Measurements from ENCODE around the gene RFNG. TPM values are rescaled to one million over a fixed set of nuclear protein-coding genes. Genes with fewer than 3 reads are reported as not detected.
A peak's percentile ranks its signal among the peaks of the same experiment; 100 is the strongest.

Gene RFNG
- total and polyA plus RNA-seq, 2 of the 13 experiments (the other 11 are each of a cell fraction or from before 2014, with no cell fraction given), result 61.4 to 64.0 TPM

GRCh38 chr17:82015311-82015971 lies 36.2 kb downstream of the RFNG start (continued):
- TF ChIP-seq ZBTB40 (IDR thresholded peaks at IDR 0.05), result no peak
- peak; percentile 28; the same call in 1 of the 2 replicates for TF ChIP-seq ZBTB40 (CRISPR knock-in tag; IDR thresholded peaks at IDR 0.05)
- no peak for TF ChIP-seq NFKB2 (CRISPR knock-in tag; IDR thresholded peaks at IDR 0.05; ENCODE audit: borderline replicate concordance)
- no peak for TF ChIP-seq MATR3 (CRISPR knock-in tag; IDR thresholded peaks at IDR 0.05)
- TF ChIP-seq ARID5B (CRISPR knock-in tag; IDR thresholded peaks at IDR 0.05), result peak; percentile 60
- no peak for TF ChIP-seq ZNF367 (CRISPR knock-in tag; IDR thresholded peaks at IDR 0.05; ENCODE audit: borderline replicate concordance)
- TF ChIP-seq SALL1 (CRISPR knock-in tag; IDR thresholded peaks at IDR 0.05), result peak; percentile 33
- TF ChIP-seq ZNF326 (CRISPR knock-in tag; IDR thresholded peaks at IDR 0.05; ENCODE audit: borderline replicate concordance), result peak; percentile 85; the same call in 1 of the 2 replicates
- no peak for TF ChIP-seq ZNF101 (CRISPR knock-in tag; IDR thresholded peaks at IDR 0.05; ENCODE audit: borderline replicate concordance, low read depth)
- no peak for TF ChIP-seq FOXO1 (CRISPR knock-in tag; IDR thresholded peaks at IDR 0.05)
- TF ChIP-seq ZNF253 (CRISPR knock-in tag; IDR thresholded peaks at IDR 0.05; ENCODE audit: borderline replicate concordance), result no peak
- no peak for TF ChIP-seq RCOR2 (CRISPR knock-in tag; IDR thresholded peaks at IDR 0.05)
- peak; percentile 57; the same call in 1 of the 2 replicates for TF ChIP-seq HOXD1 (CRISPR knock-in tag; IDR thresholded peaks at IDR 0.05)
- TF ChIP-seq DR1 (CRISPR knock-in tag; IDR thresholded peaks at IDR 0.05), result no peak
- no peak for TF ChIP-seq CEBPG (CRISPR knock-in tag; IDR thresholded peaks at IDR 0.05)
- TF ChIP-seq HHEX (CRISPR knock-in tag; IDR thresholded peaks at IDR 0.05), result peak; percentile 51
- TF ChIP-seq TSC22D2 (CRISPR knock-in tag; IDR thresholded peaks at IDR 0.05; ENCODE audit: borderline replicate concordance), result no peak
- TF ChIP-seq ADNP (CRISPR knock-in tag; IDR thresholded peaks at IDR 0.05), result no peak
- TF ChIP-seq ZNF83 (CRISPR knock-in tag; IDR thresholded peaks at IDR 0.05; ENCODE audit: borderline replicate concordance), result no peak
